Measurements from ENCODE around the gene HS3ST5.

DNA sequence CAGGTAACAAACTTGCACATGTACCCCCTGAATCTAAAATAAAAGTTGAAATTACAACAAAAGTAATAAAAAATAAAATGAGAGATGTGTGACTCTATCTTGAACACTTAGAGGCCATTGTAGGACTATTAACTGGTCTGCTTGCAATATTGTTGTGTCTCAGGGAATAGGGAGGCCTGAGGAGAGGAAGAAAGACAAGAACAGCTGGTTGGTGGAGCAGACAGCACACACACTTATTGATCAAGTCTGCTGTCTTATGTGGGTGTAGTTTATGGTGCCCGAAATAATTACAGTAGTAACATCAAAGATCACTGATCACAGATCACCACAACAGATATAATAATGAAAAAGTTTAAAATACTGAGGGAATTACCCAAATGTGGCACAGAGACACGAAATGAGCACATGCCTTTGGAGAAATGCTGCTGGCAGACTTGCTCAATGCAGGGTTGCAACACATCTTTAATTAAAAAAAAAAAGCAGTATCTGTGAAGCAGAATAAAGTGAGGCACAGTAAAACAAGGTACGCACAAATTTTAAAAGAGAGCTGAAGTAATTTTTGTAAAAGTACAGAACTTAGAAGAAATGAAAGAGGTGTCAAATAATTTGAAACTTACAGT is 261.8 kb downstream of the HS3ST5 start:
- TF ChIP-seq, protein P1, sequence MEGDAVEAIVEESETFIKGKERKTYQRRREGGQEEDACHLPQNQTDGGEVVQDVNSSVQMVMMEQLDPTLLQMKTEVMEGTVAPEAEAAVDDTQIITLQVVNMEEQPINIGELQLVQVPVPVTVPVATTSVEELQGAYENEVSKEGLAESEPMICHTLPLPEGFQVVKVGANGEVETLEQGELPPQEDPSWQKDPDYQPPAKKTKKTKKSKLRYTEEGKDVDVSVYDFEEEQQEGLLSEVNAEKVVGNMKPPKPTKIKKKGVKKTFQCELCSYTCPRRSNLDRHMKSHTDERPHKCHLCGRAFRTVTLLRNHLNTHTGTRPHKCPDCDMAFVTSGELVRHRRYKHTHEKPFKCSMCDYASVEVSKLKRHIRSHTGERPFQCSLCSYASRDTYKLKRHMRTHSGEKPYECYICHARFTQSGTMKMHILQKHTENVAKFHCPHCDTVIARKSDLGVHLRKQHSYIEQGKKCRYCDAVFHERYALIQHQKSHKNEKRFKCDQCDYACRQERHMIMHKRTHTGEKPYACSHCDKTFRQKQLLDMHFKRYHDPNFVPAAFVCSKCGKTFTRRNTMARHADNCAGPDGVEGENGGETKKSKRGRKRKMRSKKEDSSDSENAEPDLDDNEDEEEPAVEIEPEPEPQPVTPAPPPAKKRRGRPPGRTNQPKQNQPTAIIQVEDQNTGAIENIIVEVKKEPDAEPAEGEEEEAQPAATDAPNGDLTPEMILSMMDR (IDR thresholded peaks at IDR 0.05): no peak
- TF ChIP-seq ELF4 (CRISPR knock-in tag; IDR thresholded peaks at IDR 0.05; ENCODE audit: low read depth) (no peak), SMAD4 (CRISPR knock-in tag; IDR thresholded peaks at IDR 0.05) (no peak)
- TF ChIP-seq, protein P2, sequence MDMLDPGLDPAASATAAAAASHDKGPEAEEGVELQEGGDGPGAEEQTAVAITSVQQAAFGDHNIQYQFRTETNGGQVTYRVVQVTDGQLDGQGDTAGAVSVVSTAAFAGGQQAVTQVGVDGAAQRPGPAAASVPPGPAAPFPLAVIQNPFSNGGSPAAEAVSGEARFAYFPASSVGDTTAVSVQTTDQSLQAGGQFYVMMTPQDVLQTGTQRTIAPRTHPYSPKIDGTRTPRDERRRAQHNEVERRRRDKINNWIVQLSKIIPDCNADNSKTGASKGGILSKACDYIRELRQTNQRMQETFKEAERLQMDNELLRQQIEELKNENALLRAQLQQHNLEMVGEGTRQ (CRISPR knock-in tag; IDR thresholded peaks at IDR 0.05): no peak
- TF ChIP-seq, protein P3, sequence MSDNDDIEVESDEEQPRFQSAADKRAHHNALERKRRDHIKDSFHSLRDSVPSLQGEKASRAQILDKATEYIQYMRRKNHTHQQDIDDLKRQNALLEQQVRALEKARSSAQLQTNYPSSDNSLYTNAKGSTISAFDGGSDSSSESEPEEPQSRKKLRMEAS (CRISPR knock-in tag; IDR thresholded peaks at IDR 0.05): no peak
- TF ChIP-seq, protein P4, sequence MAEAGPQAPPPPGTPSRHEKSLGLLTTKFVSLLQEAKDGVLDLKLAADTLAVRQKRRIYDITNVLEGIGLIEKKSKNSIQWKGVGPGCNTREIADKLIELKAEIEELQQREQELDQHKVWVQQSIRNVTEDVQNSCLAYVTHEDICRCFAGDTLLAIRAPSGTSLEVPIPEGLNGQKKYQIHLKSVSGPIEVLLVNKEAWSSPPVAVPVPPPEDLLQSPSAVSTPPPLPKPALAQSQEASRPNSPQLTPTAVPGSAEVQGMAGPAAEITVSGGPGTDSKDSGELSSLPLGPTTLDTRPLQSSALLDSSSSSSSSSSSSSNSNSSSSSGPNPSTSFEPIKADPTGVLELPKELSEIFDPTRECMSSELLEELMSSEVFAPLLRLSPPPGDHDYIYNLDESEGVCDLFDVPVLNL (CRISPR knock-in tag; IDR thresholded peaks at IDR 0.05; ENCODE audit: borderline replicate concordance, low read depth): no peak

Data from WTC11 (cell line).